Left lung (tissue), 10 donors: ENCODE results near the gene KMT2B. TPM values are rescaled to one million over a fixed set of nuclear protein-coding genes. Genes with fewer than 3 reads are reported as not detected.

Experiments
- ATAC-seq: fragments of 200-7000 bp; cut with Tn5 transposase; one replicate; pipeline ENCODE4 v1.9.1; 2020; ENCODE audit warnings: moderate library complexity
- DNase-seq, 4 donors: peaks; one replicate each; pipeline ENCODE4 v3.0.0-alpha.2; 2013 to 2020
- H3K27ac ChIP-seq, 2 donors: fragments of 200-600 bp; sonication (generic) in 1 of 2; one replicate each; pipeline versions ENCODE4 v1.5.0 to v1.8.0; 2020 to 2021
- H3K27me3 ChIP-seq, 2 donors: fragments of 200-600 bp; sonication (generic) in 1 of 2; one replicate each; pipeline versions ENCODE4 v1.5.0 to v1.8.0; 2020 to 2021
- H3K36me3 ChIP-seq, 2 donors: fragments of 200-600 bp; sonication (generic) in 1 of 2; one replicate each; pipeline versions ENCODE4 v1.5.0 to v1.8.0; 2020 to 2021
- H3K4me1 ChIP-seq, 2 donors: fragments of 200-600 bp; one replicate each; pipeline ENCODE4 v1.8.0; 2021
- H3K4me3 ChIP-seq, 2 donors: fragments of 200-600 bp; sonication (generic) in 1 of 2; one replicate each; pipeline versions ENCODE4 v1.5.0 to v1.8.0; 2020 to 2021; ENCODE audit warnings: mild to moderate bottlenecking in 1 of 2
- H3K9me3 ChIP-seq, 2 donors: fragments of 200-600 bp; sonication (generic) in 1 of 2; one replicate each; pipeline versions ENCODE4 v1.5.0 to v1.8.0; 2020 to 2021
- CTCF ChIP-seq, 2 donors: fragments of 200-600 bp; sonication (generic) in 1 of 2; IDR thresholded peaks; one replicate each; pipeline versions ENCODE4 v1.5.0 to v1.8.0; 2021; ENCODE audit warnings: antibody characterized with exemption in 2 of 2
- intact Hi-C, 2 donors: fragments of 100-400 bp; cut with DNase I; formaldehyde crosslinking; loops; one replicate each; pipeline versions ENCODE4 v1.11.2 to v1.14.2; 2022
- polyA plus RNA-seq, 6 donors: library from polyadenylated mRNA; unstranded; fragments of 120-200 nt; gene quantifications; one replicate each; pipeline ENCODE4 v1.2.1, GENCODE V29; 2013; ENCODE audit not compliant: insufficient read length in 6 of 6
- total RNA-seq, 2 donors: library from RNA; stranded (reverse); fragmentation: NEBNext Ultra II Directional; extraction: Animal tissue kit (Norgen Biotek cat#: 25700); gene quantifications; one replicate each; pipeline ENCODE4 v1.2.1, GENCODE V29; 2021
- donor health status: DM: no; HTN: yes; CAD: no.
- donor health status: DM: no; HTN: no; CAD: no.

KMT2B gene
- total and polyA plus RNA-seq, 8 donors, result 27.9 to 39.1 (median 33.9) TPM

DNA sequence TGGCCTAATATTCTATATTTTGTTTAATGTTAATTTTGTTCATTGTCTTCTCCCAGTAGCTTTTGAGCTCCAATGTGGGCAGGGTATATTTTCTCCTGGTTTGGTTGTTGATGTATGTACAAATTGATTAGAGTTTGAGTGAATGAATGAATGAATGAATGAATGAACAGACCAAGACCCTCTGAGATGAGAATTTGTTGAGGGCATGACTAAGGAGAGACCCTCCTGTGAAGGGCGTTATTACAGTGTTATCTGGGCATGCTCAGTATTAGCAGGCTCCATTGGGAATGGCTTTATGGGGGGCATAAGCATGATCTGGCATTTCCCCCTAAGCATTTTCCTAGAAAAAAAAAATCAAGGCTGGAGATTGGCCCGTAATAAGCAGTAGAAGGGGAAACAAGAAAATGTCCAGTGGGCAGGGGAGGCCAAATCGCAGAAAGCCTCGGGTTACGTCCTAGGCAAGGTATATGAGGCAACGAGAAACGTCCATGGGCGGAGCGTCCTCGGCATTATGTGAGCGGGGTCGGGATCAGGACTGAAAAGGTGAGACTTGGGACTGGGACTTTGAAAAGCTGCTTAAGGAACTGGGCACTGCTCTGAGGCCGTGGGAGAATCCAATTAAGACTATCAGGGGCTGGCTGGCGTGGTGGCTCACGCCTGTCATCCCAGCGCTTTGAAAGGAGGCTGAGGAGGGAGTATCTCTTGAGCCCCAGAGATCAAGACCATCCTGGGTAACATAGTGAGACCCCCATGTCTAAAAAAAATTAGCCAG, 56.7 kb downstream of the KMT2B start:
- intact Hi-C loops, result no loop called here
- no peak for TF ChIP-seq CTCF (IDR thresholded peaks at IDR 0.05)
- peaks cover 0 to 17% of the 10 kb centered on the region in 2 donors for H3K4me1 ChIP-seq
- H3K4me3 ChIP-seq, result peak overlapping the region; percentile 86 to 93
- H3K27ac ChIP-seq, result no peak overlapping the region
- no peaks in the 10 kb centered on the region for H3K9me3 ChIP-seq
- H3K27me3 ChIP-seq, result no peaks in the 10 kb centered on the region
- peaks cover 0 to 11% of the 10 kb centered on the region in 2 donors for H3K36me3 ChIP-seq
- ATAC-seq (no peak), DNase-seq (no peak)

- H3K4me1 ChIP-seq, result peaks cover 0 to 17% of the 10 kb centered on the region in 2 donors
- no peaks in the 10 kb centered on the region for H3K9me3 ChIP-seq
- TF ChIP-seq CTCF (IDR thresholded peaks at IDR 0.05), result no peak
- DNase-seq (no peak), ATAC-seq (peak; percentile 5)
- H3K4me3 ChIP-seq, result peak overlapping the region; percentile 86 to 93
- no peak overlapping the region for H3K27ac ChIP-seq
- H3K36me3 ChIP-seq, result peaks cover 0 to 12% of the 10 kb centered on the region in 2 donors
- no peaks in the 10 kb centered on the region for H3K27me3 ChIP-seq
- intact Hi-C loops, result no loop called here
These were observed 57.2 kb downstream of the KMT2B start for GRCh38 chr19:35775046-35775297.

DNA sequence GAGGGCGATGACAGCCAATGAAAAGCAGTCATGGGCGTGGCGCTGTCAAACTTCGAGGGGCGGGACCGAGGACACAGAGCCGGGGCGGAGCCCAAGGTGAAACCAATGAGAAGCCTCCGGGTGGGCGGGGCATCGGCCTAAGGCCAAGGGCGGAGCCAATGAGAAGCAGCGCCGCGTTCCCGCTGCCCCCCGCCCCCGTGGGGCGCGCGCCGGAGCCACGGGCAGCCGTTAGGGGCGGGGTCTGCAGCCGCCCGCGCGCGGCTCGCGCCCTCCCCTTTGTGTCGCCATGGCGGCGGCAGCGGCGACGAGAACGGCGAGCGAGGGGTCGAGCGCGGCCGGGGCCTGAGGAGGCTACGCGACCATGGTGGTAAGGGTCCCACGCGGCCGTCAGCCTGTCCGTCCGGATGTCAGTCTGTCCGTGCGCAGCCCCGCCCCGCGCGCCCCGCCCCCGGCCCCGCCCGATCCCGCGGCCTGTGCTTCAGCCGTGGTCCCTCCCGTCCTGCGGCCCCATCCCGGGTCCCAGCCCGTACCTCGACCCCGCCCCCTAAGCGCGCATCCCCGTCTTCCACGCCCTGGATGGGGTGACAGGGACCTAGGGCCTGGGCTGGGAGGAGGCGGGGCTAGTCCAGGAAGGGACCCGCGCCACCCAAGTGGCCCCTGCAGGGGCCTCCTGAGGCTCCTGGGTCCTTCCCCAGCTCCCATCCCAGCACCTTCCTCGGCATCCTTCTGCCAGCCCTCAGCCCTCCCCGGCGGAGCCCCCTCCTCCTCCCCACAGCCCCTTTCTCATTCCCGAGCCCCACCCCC, 57.7 kb downstream of the KMT2B start, which contains the start of gene ARHGAP33:
ARHGAP33 (plus strand) TSS at position 267 of the 804 bp plus-strand sequence; CDS start at position 362, 95 bp downstream.
- ATAC-seq (peak; percentile 99), DNase-seq (peak; percentile 96 to 99 (median 98))
- intact Hi-C loops, result no loop called here
- Histone ChIP-seq H3K4me3 (peak within 1 kb of the TSS; percentile 86 to 93), H3K27ac (peak within 1 kb of the TSS in 1 of 2 donors; percentile 41), H3K9me3 (no peaks in the 10 kb centered on the region), H3K27me3 (no peaks in the 10 kb centered on the region), H3K4me1 (peaks cover 0 to 17% of the 10 kb centered on the region in 2 donors), H3K36me3 (peaks cover 0 to 17% of the 10 kb centered on the region in 2 donors)
- no peak for TF ChIP-seq CTCF (IDR thresholded peaks at IDR 0.05)

DNA sequence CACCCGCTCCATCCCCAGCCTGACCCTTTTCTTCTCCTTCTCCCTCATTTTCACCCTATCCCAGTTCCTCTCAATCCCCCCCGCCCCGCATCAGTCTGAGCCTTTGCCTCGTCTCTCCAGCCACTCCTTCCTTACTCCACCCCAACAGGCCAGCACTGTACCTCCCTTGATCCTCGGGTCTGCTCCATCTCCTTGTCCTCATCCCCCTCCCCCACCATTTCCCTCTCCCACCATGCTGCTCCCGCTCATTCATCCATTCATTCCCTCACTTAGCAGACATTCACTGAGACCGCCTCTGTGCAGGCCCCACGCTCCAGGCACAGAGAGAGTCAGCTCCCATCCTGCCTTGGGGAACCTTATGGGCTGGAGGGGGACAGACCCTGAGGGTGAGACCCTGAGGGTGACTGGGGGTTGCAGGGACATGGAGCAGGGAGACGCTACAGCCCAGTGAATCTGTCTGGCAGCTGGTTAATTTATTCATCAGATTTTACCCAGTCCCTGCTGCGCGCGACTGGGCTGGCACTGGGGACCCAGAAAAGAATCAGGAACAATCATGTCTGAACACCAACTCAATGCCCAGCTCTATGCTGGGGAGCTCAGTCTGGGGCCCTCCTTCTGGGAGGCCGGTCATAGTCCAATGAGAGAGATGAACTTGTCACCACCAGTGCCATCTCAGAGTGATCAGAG, 58.4 kb downstream of the KMT2B start:
- Histone ChIP-seq H3K27ac (no peak overlapping the region), H3K4me3 (peak overlapping the region; percentile 86 to 93), H3K9me3 (no peaks in the 10 kb centered on the region), H3K27me3 (no peaks in the 10 kb centered on the region), H3K36me3 (peaks cover 0 to 25% of the 10 kb centered on the region in 2 donors), H3K4me1 (peaks cover 0 to 17% of the 10 kb centered on the region in 2 donors)
- no peak for TF ChIP-seq CTCF (IDR thresholded peaks at IDR 0.05)
- ATAC-seq (no peak), DNase-seq (no peak)
- intact Hi-C loops, result no loop called here
